Measurements from ENCODE around the gene DNAH14.
A peak's percentile ranks its signal among the peaks of the same experiment; 100 is the strongest.
"Not testable (repeated sequence)": the region's sequence is repeated elsewhere in the genome, so short reads cannot be mapped to it uniquely, and the experiment has no call there.

Gene DNAH14

GRCh38 chr1:224901087-224901810 is 28.2 kb upstream of the DNAH14 start:
- Mint-ChIP-seq H3K27ac (no peak overlapping the region), H3K4me3 (no peak overlapping the region), H3K9me3 (peaks cover 9% of the 10 kb centered on the region), H3K27me3 (peaks cover 30% of the 10 kb centered on the region), H3K36me3 (ENCODE audit: low read depth) (no peaks in the 10 kb centered on the region), H3K4me1 (ENCODE audit: low read depth) (no peaks in the 10 kb centered on the region)
- no peak for DNase-seq

DNA sequence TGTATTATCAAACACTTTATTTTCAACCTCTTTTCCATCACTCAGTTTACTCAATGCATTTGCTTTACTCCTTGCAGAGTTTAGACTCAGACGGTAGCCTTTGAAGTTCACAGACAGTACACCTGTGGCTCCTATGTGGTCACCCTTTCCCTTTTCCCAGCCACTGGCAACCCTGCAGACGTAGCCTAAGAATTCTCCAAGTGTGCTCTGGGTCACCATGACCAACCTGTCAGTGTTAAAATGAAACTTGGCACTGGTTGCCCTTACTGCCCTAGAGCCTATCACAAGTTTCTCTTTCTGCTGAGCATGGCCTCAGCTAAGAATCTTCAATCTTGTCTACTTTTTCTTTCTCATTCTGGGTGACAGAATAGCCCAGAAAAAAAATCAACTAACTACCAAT is 25.5 kb upstream of the DNAH14 start:
- no peaks in the 10 kb centered on the region for H3K4me1 Mint-ChIP-seq (ENCODE audit: low read depth)
- DNase-seq = no peak
- no peak overlapping the region for H3K27ac Mint-ChIP-seq
- no peaks in the 10 kb centered on the region for H3K36me3 Mint-ChIP-seq (ENCODE audit: low read depth)
- no peaks in the 10 kb centered on the region for H3K9me3 Mint-ChIP-seq
- H3K27me3 Mint-ChIP-seq = peaks cover 44% of the 10 kb centered on the region
- H3K4me3 Mint-ChIP-seq = no peak overlapping the region

DNA sequence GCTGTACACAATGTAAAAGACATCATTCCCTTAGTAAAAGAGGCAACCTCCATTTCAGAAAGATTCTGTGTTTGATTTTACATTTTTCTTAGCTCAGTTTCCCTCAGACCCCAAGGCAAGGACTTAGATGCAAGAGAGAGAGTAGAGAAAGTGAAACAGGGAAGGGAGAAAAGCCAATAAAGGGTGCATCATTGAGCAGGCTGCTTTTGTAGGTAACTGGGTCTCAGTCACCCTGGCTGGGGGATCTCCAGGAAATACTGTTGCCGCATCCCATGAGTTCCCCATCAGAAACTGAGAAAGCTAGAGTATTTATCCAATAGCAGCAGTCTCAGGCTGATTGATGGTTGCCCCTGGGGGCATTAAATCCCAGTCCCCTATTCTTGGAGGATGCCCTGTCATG is 23.1 kb upstream of the DNAH14 start:
- H3K4me1 Mint-ChIP-seq (ENCODE audit: low read depth) = no peaks in the 10 kb centered on the region
- DNase-seq = no peak
- H3K36me3 Mint-ChIP-seq (ENCODE audit: low read depth) = no peaks in the 10 kb centered on the region
- no peak overlapping the region for H3K27ac Mint-ChIP-seq
- H3K27me3 Mint-ChIP-seq = peaks cover 40% of the 10 kb centered on the region
- no peak overlapping the region for H3K4me3 Mint-ChIP-seq
- peaks cover 9% of the 10 kb centered on the region for H3K9me3 Mint-ChIP-seq

GRCh38 chr1:224911217-224911616 is 18.3 kb upstream of the DNAH14 start:
- no peak overlapping the region for H3K4me3 Mint-ChIP-seq
- peaks cover 17% of the 10 kb centered on the region for H3K27me3 Mint-ChIP-seq
- H3K27ac Mint-ChIP-seq = no peak overlapping the region
- peaks cover 34% of the 10 kb centered on the region for H3K9me3 Mint-ChIP-seq
- H3K4me1 Mint-ChIP-seq (ENCODE audit: low read depth) = no peaks in the 10 kb centered on the region
- no peaks in the 10 kb centered on the region for H3K36me3 Mint-ChIP-seq (ENCODE audit: low read depth)
- DNase-seq = no peak

- Mint-ChIP-seq H3K27ac (no peak overlapping the region), H3K4me3 (no peak overlapping the region), H3K36me3 (ENCODE audit: low read depth) (no peaks in the 10 kb centered on the region), H3K4me1 (ENCODE audit: low read depth) (no peaks in the 10 kb centered on the region), H3K27me3 (peaks cover 19% of the 10 kb centered on the region), H3K9me3 (peaks cover 34% of the 10 kb centered on the region)
- DNase-seq = no peak
These were observed 15.1 kb upstream of the DNAH14 start for GRCh38 chr1:224914292-224914900.

GRCh38 chr1:224919508-224919907 is 10.0 kb upstream of the DNAH14 start:
- no peaks in the 10 kb centered on the region for H3K4me1 Mint-ChIP-seq (ENCODE audit: low read depth)
- DNase-seq = no peak
- H3K27ac Mint-ChIP-seq = no peak overlapping the region
- H3K4me3 Mint-ChIP-seq = no peak overlapping the region
- H3K9me3 Mint-ChIP-seq = peaks cover 5% of the 10 kb centered on the region
- H3K27me3 Mint-ChIP-seq = peaks cover 18% of the 10 kb centered on the region
- H3K36me3 Mint-ChIP-seq (ENCODE audit: low read depth) = no peaks in the 10 kb centered on the region

DNA sequence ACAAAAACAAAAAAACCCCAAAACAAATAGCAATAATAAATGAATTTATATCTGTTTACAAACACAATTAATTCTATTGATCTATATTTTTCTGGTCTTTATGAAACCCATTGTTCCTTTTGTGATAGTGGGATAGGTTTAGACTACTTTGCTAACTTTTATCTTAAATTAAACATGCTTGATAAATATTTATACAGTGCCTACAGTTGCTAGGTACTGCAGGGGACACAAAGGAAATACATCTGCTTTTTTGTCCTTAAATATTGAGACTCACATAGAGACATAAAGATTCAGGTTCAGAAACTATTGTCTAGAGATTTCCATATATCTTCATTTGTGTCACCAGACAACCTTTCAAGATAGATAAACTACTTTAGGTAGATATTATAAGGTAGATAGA is 8.5 kb upstream of the DNAH14 start:
- Mint-ChIP-seq H3K4me1 (ENCODE audit: low read depth) (no peaks in the 10 kb centered on the region), H3K9me3 (no peaks in the 10 kb centered on the region), H3K27ac (no peak overlapping the region), H3K27me3 (peaks cover 18% of the 10 kb centered on the region), H3K4me3 (no peak overlapping the region), H3K36me3 (ENCODE audit: low read depth) (no peaks in the 10 kb centered on the region)
- no peak for DNase-seq

DNA sequence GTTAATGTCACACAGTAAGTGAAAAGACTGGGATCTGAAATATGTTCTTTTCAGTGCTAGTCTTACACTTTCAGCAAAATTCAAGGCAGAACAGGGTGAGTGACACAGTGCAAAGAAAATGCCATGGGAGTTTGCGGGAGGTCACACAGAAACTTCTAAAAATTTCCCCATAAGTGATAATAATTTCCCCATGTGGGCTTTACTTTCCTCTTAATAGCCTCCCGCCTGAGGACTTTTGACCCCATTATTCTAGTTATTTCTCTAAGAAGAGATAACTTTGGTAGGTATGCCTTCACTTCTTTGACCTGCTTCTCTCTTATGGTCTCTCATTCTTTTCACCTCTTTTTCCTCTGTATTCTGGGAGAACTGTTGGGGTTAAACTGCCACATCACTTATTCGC is 8.1 kb upstream of the DNAH14 start:
- no peaks in the 10 kb centered on the region for H3K36me3 Mint-ChIP-seq (ENCODE audit: low read depth)
- H3K9me3 Mint-ChIP-seq = no peaks in the 10 kb centered on the region
- H3K4me3 Mint-ChIP-seq = no peak overlapping the region
- DNase-seq = no peak
- no peaks in the 10 kb centered on the region for H3K4me1 Mint-ChIP-seq (ENCODE audit: low read depth)
- H3K27me3 Mint-ChIP-seq = peaks cover 18% of the 10 kb centered on the region
- H3K27ac Mint-ChIP-seq = no peak overlapping the region

GRCh38 chr1:224922404-224923164 is 6.9 kb upstream of the DNAH14 start:
- Mint-ChIP-seq H3K27me3 (peaks cover 14% of the 10 kb centered on the region), H3K4me1 (ENCODE audit: low read depth) (no peaks in the 10 kb centered on the region), H3K27ac (no peak overlapping the region), H3K36me3 (ENCODE audit: low read depth) (no peaks in the 10 kb centered on the region), H3K9me3 (no peaks in the 10 kb centered on the region), H3K4me3 (no peak overlapping the region)
- DNase-seq = no peak

DNA sequence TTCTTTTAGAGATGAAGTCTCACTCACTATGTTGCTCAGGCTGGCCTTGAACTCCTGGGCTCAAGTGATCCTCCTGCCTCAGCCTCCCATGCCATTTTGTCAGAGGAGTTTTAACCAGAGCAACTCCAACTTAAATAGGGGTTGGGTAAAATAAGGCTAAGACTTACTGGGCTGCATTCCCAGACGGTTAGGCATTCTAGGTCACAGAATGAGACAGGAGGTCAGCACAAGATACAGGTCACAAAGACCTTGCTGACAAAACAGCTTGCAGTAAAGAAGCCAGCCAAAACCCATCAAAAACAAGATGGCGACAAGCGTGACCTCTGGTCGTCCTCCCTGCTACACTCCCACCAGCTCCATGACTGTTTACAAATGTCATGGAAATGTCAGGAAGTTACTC is 5.7 kb upstream of the DNAH14 start:
- H3K27me3 Mint-ChIP-seq = peaks cover 10% of the 10 kb centered on the region
- no peak overlapping the region for H3K27ac Mint-ChIP-seq
- no peaks in the 10 kb centered on the region for H3K4me1 Mint-ChIP-seq (ENCODE audit: low read depth)
- H3K36me3 Mint-ChIP-seq (ENCODE audit: low read depth) = no peaks in the 10 kb centered on the region
- no peaks in the 10 kb centered on the region for H3K9me3 Mint-ChIP-seq
- DNase-seq = no peak
- no peak overlapping the region for H3K4me3 Mint-ChIP-seq

- H3K27ac Mint-ChIP-seq = not testable (repeated sequence)
- H3K27me3 Mint-ChIP-seq = peaks cover 36% of the 10 kb centered on the region
These were observed 1.8 kb upstream of the DNAH14 start for GRCh38 chr1:224927631-224928030.

GRCh38 chr1:224928906-224929305 is 569 bp upstream of the DNAH14 start:
- no peak for DNase-seq
- H3K4me1 Mint-ChIP-seq (ENCODE audit: low read depth) = peaks cover 5% of the 10 kb centered on the region
- H3K4me3 Mint-ChIP-seq = peak overlapping the region; percentile 64
- H3K27ac Mint-ChIP-seq = no peak overlapping the region
- peaks cover 20% of the 10 kb centered on the region for H3K9me3 Mint-ChIP-seq
- H3K27me3 Mint-ChIP-seq = peaks cover 41% of the 10 kb centered on the region
- H3K36me3 Mint-ChIP-seq (ENCODE audit: low read depth) = peaks cover 3% of the 10 kb centered on the region

More at GRCh38 chr1:224927631-224928030, 1.8 kb upstream of the DNAH14 start:
- H3K36me3 Mint-ChIP-seq (ENCODE audit: low read depth); H3K9me3 Mint-ChIP-seq; H3K4me3 Mint-ChIP-seq; H3K4me1 Mint-ChIP-seq (ENCODE audit: low read depth); DNase-seq: not testable (repeated sequence)

DNA sequence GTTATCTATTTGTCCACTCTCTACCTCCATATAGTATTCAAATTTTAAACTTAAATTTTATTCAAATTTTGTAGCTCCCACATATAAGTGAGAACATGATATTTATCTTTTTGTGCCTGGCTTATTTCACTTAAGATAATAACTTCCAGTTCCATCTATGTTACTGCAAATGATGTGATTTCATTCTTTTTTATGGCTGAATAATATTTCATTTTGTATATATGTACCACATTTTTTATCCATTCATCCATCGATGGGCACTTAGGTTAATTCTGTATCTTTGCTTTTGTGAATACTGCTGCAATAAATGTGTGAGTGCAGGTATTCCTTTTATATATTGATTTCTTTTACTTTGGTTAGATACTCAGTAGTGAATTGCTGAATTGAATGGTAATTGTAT is 2.1 kb downstream of the DNAH14 start:
- peaks cover 35% of the 10 kb centered on the region for H3K9me3 Mint-ChIP-seq
- DNase-seq = no peak
- peaks cover 5% of the 10 kb centered on the region for H3K36me3 Mint-ChIP-seq (ENCODE audit: low read depth)
- peaks cover 5% of the 10 kb centered on the region for H3K4me1 Mint-ChIP-seq (ENCODE audit: low read depth)
- H3K27ac Mint-ChIP-seq = no peak overlapping the region
- peaks cover 44% of the 10 kb centered on the region for H3K27me3 Mint-ChIP-seq
- H3K4me3 Mint-ChIP-seq = no peak overlapping the region

GRCh38 chr1:224932607-224933249 is 3.3 kb downstream of the DNAH14 start:
- no peak overlapping the region for H3K4me3 Mint-ChIP-seq
- peaks cover 5% of the 10 kb centered on the region for H3K36me3 Mint-ChIP-seq (ENCODE audit: low read depth)
- H3K4me1 Mint-ChIP-seq (ENCODE audit: low read depth) = peaks cover 5% of the 10 kb centered on the region
- DNase-seq = no peak
- no peak overlapping the region for H3K27ac Mint-ChIP-seq
- H3K9me3 Mint-ChIP-seq = peaks cover 35% of the 10 kb centered on the region
- peaks cover 38% of the 10 kb centered on the region for H3K27me3 Mint-ChIP-seq

Data from activated T-cell treated with anti-CD3 and anti-CD28 coated beads, Interleukin-2, amount 50 U/mL, for 24 hours (primary cell).